Nucleus accumbens (tissue), 56 donors: ENCODE measurements around the gene HOXB6.

Experiments used
- DNase-seq, 56 donors: peaks; one replicate each; lab custom pipeline; 2025; lab: John Stamatoyannopoulos, UW

HOXB6 gene

DNA sequence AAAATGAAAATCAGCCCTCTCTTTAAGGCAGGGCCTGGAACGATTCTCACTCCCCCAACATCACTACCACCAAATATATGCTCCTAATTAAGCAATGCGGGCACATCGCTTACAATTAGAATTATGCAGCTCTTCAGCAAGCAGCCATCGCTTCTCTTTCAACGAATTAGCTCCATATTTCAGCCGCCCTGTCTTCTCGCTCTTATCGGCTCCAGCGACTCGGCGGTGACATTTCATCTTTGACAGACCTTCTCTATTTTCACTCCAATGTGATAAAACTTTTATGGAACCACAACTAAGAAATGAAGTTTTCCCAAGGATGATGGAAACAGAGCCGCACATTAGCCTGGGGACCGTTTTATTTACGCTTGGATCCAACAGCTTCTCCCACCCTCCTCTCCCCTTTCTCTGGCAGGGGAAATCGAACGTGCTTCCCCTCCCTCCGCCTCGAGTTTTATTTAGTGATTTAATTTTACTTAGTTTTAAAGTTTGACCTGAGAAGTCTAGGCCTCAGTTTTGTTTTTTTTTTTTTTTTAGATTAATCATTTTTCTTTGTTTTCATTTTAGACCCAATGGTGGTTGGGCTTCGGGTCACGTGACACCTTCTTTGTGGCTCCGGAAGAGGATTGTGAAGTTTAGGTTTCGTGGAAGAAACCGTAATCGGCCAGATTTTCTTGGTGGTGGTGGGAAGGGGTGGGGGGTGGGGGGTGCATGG, 56.8 kb downstream of the HOXB6 start:
- DNase-seq = no peak

DNA sequence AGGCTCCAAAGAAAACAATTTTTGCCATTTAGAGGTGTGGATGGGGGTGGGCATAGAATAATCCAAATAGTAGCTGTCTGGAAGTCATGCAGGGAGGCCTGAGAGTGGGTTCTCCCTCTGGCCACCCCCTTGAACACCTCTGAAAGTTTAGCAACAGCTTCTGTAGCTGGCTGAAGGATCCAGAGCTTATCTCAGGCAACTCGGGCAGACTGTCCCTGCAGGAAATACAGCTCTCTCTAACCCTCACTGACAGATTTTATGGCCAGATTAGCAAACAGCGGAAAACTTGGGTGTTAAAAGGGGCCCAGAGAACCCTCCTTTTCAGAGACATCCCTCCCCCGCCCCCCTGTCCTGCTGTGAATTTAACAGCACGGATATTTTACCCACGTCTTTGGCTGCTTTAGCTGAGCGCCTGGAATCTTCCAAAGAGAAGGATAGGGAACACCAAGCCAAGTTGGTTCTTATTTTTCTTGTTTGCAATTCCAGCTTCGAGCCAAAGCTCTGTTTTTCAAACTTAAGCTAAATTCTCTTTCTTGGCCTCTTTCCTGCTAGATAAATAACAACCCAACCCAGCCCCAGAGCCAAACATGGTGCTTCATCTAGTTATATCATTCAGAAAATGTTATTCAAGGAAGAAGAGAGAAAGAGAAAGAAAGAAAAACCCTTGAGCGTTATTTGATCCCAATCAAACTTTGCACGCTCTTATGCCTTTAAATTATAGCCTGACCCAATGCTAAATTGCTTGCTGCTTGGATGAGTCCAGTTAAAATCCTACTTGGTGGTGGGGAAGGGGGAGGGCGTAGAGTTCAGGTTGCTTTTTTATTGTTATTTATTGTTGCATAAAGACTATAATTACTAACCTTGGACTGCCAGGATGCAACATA, 57.6 kb downstream of the HOXB6 start:
- no peak for DNase-seq

DNA sequence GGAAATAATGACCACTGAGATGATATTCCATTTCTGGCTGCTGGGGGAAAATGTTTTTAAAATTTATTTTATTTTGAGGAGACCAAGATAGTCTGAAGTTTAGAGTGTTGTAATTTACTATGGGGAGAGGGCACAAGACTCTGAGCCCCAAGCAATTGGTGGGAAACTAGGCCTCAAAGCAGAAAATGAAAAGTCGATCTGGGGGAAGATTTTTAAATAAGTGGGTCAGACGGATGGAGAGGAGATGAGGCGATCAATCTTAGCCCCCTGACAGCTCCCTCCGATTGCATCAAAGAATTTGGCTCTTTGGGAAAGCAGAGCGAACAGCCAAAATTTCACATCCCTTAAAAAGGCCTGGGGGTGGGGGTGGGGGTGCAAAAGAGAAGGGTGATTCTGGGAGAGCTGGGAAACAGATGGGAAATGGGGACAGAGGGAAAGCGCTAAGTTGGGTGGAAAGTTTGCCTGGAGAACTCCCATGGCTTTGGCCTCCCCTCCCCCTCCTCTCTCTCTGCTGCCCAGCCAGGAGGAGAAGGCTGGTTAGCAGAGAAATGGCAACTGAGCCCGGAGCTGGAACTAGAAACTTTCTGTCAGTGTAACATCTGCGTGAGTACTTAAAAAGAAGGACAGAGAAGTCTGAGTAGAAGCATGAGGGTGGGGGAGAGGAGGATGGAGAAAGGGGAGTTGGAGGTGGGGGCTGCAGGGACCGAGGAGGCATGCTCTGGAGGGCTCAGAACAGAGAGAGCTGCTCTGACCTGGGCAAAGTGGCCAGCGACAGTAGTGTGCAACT, 58.5 kb downstream of the HOXB6 start:
- no peak for DNase-seq
